Endothelial cell of umbilical vein (primary cell): ENCODE results near the gene ZDHHC17. TPM values are rescaled to one million over a fixed set of nuclear protein-coding genes. Genes with fewer than 3 reads are reported as not detected.

Source experiments
- BruUV-seq: library from RNA; stranded (reverse); fragments of 400-500 nt; replicated peaks from 2 replicates; lab custom pipeline; 2021; lab: Mats Ljungman, UMichigan
- CTCF ChIA-PET: fragments of 300-600, 350-600 bp; sonication (Branson Sonifier 250); formaldehyde crosslinking; loops from one replicate; lab custom pipeline; 2021; ENCODE audit warnings: antibody characterized with exemption, inconsistent platforms; lab: Charles Lee
- POLR2A ChIA-PET: fragments of 300-600, 350-600 bp; sonication (Branson Sonifier 250); formaldehyde crosslinking; loops from one replicate; lab custom pipeline; 2021; ENCODE audit warnings: antibody characterized with exemption, inconsistent platforms; lab: Charles Lee
- DNase-seq: peaks from one replicate; pipeline ENCODE4 v3.0.0-alpha.2; 2011; ENCODE audit warnings: low read depth, low spot score
- FAIRE-seq: peaks from 2 replicates; lab custom pipeline; 2011; peaks lifted over from hg19 to GRCh38; lab: Jason Lieb, UNC
- H2AFZ ChIP-seq: 2 replicates; pipeline ENCODE4 v1.6.0; 2012; ENCODE audit warnings: low read depth, low read length, control low read depth, inconsistent platforms
- H3K27ac ChIP-seq: 2 replicates; pipeline ENCODE4 v1.5.1; 2011; ENCODE audit warnings: low read depth, mild to moderate bottlenecking, control low read depth, low read length, moderate library complexity; ENCODE audit not compliant: insufficient read depth
- H3K27me3 ChIP-seq, 2 experiments: 2 replicates each; pipeline versions ENCODE4 v1.6.0 to v1.6.1; 2011; ENCODE audit warnings: low read length in 2 of 2, mixed read lengths in 1 of 2; ENCODE audit not compliant: control insufficient read depth in 2 of 2, insufficient read depth in 2 of 2
- H3K36me3 ChIP-seq, 2 experiments: 2 replicates in 1 of 2; 3 replicates in 1 of 2; pipeline ENCODE4 v1.5.1; 2011; ENCODE audit warnings: low read length in 2 of 2, mild to moderate bottlenecking in 1 of 2, moderate library complexity in 1 of 2; ENCODE audit not compliant: control insufficient read depth in 2 of 2, insufficient read depth in 2 of 2; ENCODE audit errors: extremely low read depth in 1 of 2
- H3K4me1 ChIP-seq: 3 replicates; pipeline ENCODE4 v1.5.1; 2011; ENCODE audit warnings: mild to moderate bottlenecking, low read length; ENCODE audit not compliant: control insufficient read depth, insufficient read depth; ENCODE audit errors: extremely low read depth
- H3K4me2 ChIP-seq: 2 replicates; pipeline ENCODE4 v1.6.1; 2011; ENCODE audit warnings: low read length, control low read depth, mixed read lengths; ENCODE audit not compliant: insufficient read depth
- H3K4me3 ChIP-seq, 3 experiments: fragments of 200-600 bp in 1 of 3; sonication (generic), shearing (Covaris generic) in 1 of 3; replicated peaks in 1 of 3; 2 replicates each; pipeline ENCODE4 v1.5.1; 2011 to 2016; ENCODE audit warnings: control low read depth in 3 of 3, low read length in 3 of 3, mild to moderate bottlenecking in 2 of 3, inconsistent platforms in 1 of 3, low read depth in 1 of 3, moderate library complexity in 1 of 3; ENCODE audit not compliant: insufficient read depth in 1 of 3
- H3K79me2 ChIP-seq: 2 replicates; pipeline ENCODE4 v1.6.0; 2012; ENCODE audit warnings: low read length, inconsistent platforms; ENCODE audit not compliant: control insufficient read depth, insufficient read depth
- H3K9ac ChIP-seq: replicated peaks from 2 replicates; pipeline ENCODE3; 2011; ENCODE audit warnings: low read length, control low read depth; ENCODE audit not compliant: insufficient read depth; ENCODE audit errors: extremely low read depth
- H3K9me1 ChIP-seq: replicated peaks from 3 replicates; pipeline ENCODE4 v1.6.0; 2011; ENCODE audit warnings: mild to moderate bottlenecking, low read length; ENCODE audit not compliant: control insufficient read depth, insufficient read depth; ENCODE audit errors: extremely low read depth
- H3K9me3 ChIP-seq: replicated peaks from 2 replicates; pipeline ENCODE4 v1.5.1; 2012; ENCODE audit warnings: low read length, inconsistent platforms; ENCODE audit not compliant: control insufficient read depth, insufficient read depth
- H4K20me1 ChIP-seq: replicated peaks from 2 replicates; pipeline ENCODE3; 2011; ENCODE audit warnings: mild to moderate bottlenecking, low read length; ENCODE audit not compliant: control insufficient read depth, insufficient read depth; ENCODE audit errors: extremely low read depth
- EZH2 ChIP-seq: IDR thresholded peaks from 2 replicates; pipeline ENCODE4 v1.6.1; 2012; ENCODE audit warnings: borderline replicate concordance, low read depth, mild to moderate bottlenecking, moderate library complexity, low read length, inconsistent platforms; ENCODE audit not compliant: severe bottlenecking
- FOS ChIP-seq: IDR thresholded peaks from 2 replicates; pipeline ENCODE4 v1.6.1; 2011; ENCODE audit warnings: mild to moderate bottlenecking, low read length, moderate library complexity, borderline replicate concordance; ENCODE audit not compliant: insufficient read depth
- GATA2 ChIP-seq: IDR thresholded peaks from 2 replicates; pipeline ENCODE4 v1.7.0; 2011; ENCODE audit warnings: low read depth, mild to moderate bottlenecking, moderate library complexity, mixed read lengths, low read length; ENCODE audit not compliant: insufficient read length, insufficient read depth
- JUN ChIP-seq: IDR thresholded peaks from 2 replicates; pipeline ENCODE4 v1.6.1; 2011; ENCODE audit warnings: borderline replicate concordance, low read depth; ENCODE audit not compliant: insufficient read length, insufficient read depth
- MYC ChIP-seq: IDR thresholded peaks from one replicate; pipeline ENCODE4 v1.6.1; 2011; ENCODE audit warnings: mild to moderate bottlenecking, low read depth, low read length
- POLR2A ChIP-seq: IDR thresholded peaks from 2 replicates; pipeline ENCODE4 v1.6.1; 2012; ENCODE audit warnings: low read depth, mild to moderate bottlenecking, control low read depth, low read length
- POLR2AphosphoS5 ChIP-seq: IDR thresholded peaks from 2 replicates; pipeline ENCODE4 v1.6.1; 2012; ENCODE audit warnings: low read depth, mild to moderate bottlenecking, control low read depth, low read length, moderate library complexity; ENCODE audit not compliant: insufficient read depth
- dilution Hi-C: fragments of 300-500 bp; cut with MboI; formaldehyde crosslinking; loops from one replicate; pipeline ENCODE4 v1.15.0; 2019; ENCODE audit warnings: low sequenced_read_pairs; ENCODE audit not compliant: extremely low pct_ligation_motif_present
- intact Hi-C: fragments of 100-400 bp; cut with micrococcal nuclease; formaldehyde crosslinking; loops from one replicate; pipeline ENCODE4 v1.10.0; 2022
- polyA plus RNA-seq, 4 experiments: library from polyadenylated mRNA; depleted of rRNA in 3 of 4; stranded (reverse) in 3 of 4; unstranded in 1 of 4; fragments of >200 nt; gene quantifications; 2 replicates each; pipeline versions ENCODE4 v1.2.1 to v1.2.3, GENCODE V29; 2011 to 2012; ENCODE audit warnings: missing spikeins in 1 of 4
- total RNA-seq: library from RNA; stranded (reverse); gene quantifications from 2 replicates; pipeline ENCODE4 v1.2.3, GENCODE V29; 2021
- TF ChIP-seq, protein P1 (sequence below), 2 donors: IDR thresholded peaks; 1 replicate in 1 of 2; 2 replicates in 1 of 2; pipeline ENCODE4 v1.5.1; 2011; ENCODE audit warnings: low read length in 2 of 2, mild to moderate bottlenecking in 2 of 2, moderate library complexity in 2 of 2, control low read depth in 1 of 2, inconsistent platforms in 1 of 2, low read depth in 1 of 2; ENCODE audit not compliant: insufficient read depth in 1 of 2; ENCODE audit errors: extremely low read depth in 1 of 2
- TF ChIP-seq, protein P2 (sequence below): IDR thresholded peaks from 2 replicates; pipeline ENCODE4 v1.6.1; 2011; ENCODE audit not compliant: insufficient read depth, insufficient read length

Gene ZDHHC17
- total and polyA plus RNA-seq, 2 donors (not counting 3 experiments of a cell fraction or from before 2014, with no cell fraction given): 21.2 to 26.9 TPM

DNA sequence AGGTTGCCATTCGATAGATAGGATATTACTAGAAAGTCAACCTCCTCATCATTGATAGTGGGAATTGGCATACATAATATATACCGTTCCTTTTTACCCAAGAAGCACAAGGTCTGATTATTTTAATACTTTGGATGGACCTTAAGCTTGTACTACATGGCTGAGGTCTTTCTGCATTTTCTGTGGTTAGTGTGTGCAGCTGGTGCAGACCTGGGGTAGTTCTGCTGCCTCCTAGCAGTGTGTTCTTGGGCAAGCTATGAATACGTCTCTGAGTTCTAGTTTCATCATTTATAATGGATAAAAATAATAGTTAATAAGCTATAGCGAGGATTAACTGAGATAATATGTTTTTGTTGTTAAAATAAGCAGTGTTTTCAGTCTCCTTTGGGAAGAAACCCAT, 2.2 kb downstream of the ZDHHC17 start:
- no peaks in the 10 kb centered on the region for H3K9me3 ChIP-seq
- H3K9ac ChIP-seq: no peak overlapping the region
- ChIA-PET CTCF (interaction anchor here (0.9 to 1.9 kb wide), 3 partner anchors 10 to 24 kb away, joined by 3 to 5 read pairs (median 3); no protein-coding TSS in a partner anchor), POLR2A (interaction anchor here (0.6 kb wide), 1 partner anchor 1286 kb away, joined by 3 read pairs; no protein-coding TSS in a partner anchor)
- H3K27me3 ChIP-seq: no peaks in the 10 kb centered on the region
- FAIRE-seq: no peak
- H3K4me2 ChIP-seq: no peak overlapping the region
- dilution Hi-C loops: no loop called here
- peaks cover 55% of the 10 kb centered on the region for H3K79me2 ChIP-seq
- intact Hi-C loops: no loop called here
- DNase-seq: no peak
- TF ChIP-seq, protein P1, sequence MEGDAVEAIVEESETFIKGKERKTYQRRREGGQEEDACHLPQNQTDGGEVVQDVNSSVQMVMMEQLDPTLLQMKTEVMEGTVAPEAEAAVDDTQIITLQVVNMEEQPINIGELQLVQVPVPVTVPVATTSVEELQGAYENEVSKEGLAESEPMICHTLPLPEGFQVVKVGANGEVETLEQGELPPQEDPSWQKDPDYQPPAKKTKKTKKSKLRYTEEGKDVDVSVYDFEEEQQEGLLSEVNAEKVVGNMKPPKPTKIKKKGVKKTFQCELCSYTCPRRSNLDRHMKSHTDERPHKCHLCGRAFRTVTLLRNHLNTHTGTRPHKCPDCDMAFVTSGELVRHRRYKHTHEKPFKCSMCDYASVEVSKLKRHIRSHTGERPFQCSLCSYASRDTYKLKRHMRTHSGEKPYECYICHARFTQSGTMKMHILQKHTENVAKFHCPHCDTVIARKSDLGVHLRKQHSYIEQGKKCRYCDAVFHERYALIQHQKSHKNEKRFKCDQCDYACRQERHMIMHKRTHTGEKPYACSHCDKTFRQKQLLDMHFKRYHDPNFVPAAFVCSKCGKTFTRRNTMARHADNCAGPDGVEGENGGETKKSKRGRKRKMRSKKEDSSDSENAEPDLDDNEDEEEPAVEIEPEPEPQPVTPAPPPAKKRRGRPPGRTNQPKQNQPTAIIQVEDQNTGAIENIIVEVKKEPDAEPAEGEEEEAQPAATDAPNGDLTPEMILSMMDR (IDR thresholded peaks at IDR 0.05; ENCODE audit: extremely low read depth in 1 of 2, insufficient read depth in 1 of 2, low read depth in 1 of 2, low read length in 2 of 2): no peak
- TF ChIP-seq EZH2 (no peak), JUN (no peak), MYC (no peak), POLR2AphosphoS5 (no peak), POLR2A (no peak), FOS (no peak), GATA2 (no peak)
- TF ChIP-seq, protein P2, sequence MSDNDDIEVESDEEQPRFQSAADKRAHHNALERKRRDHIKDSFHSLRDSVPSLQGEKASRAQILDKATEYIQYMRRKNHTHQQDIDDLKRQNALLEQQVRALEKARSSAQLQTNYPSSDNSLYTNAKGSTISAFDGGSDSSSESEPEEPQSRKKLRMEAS: no peak
- BruUV-seq: no TSS peak
- H2AFZ ChIP-seq: no peak overlapping the region
- no peak overlapping the region for H3K4me3 ChIP-seq
- H3K27ac ChIP-seq: no peak overlapping the region
- H3K36me3 ChIP-seq: no peaks in the 10 kb centered on the region
- peaks cover 17% of the 10 kb centered on the region for H3K4me1 ChIP-seq
- H3K9me1 ChIP-seq: no peaks in the 10 kb centered on the region
- H4K20me1 ChIP-seq: no peaks in the 10 kb centered on the region
